ENCODE measurements around the gene LCN2.
"Not testable (repeated sequence)": the region's sequence is repeated elsewhere in the genome, so short reads cannot be mapped to it uniquely, and the experiment has no call there.

The LCN2 gene

GRCh38 chr9:128149001-128149701, at the start of gene LCN2:
LCN2 (plus strand) TSS chr9:128149453; CDS start chr9:128149526, 73 bp downstream.
- no peak for DNase-seq

- DNase-seq, result no peak
Measured at GRCh38 chr9:128099932-128100491, 49.2 kb upstream of the LCN2 start.

DNA sequence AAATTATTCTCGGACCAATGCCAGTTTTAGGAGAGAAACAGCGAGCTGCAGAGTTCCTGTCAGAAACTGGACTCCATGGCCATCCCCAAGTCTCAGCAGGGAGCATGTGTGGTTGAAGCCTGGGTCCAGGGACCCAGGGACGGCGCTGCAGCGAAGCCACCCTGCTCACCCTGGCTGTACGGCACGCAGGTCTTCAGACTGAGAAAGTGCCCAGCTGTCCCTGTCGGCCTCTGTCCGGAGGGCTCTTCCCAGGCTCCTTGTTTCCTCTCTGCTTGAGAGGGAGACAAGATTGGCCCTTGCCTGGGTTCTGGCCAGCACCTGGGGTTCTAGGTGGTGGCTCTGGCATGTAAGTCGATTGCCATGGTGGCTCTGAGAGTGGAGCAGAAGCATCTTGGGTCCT, 48.7 kb upstream of the LCN2 start:
- DNase-seq, result no peak

GRCh38 chr9:128101231-128101661, 48.0 kb upstream of the LCN2 start:
- no peak for DNase-seq

DNA sequence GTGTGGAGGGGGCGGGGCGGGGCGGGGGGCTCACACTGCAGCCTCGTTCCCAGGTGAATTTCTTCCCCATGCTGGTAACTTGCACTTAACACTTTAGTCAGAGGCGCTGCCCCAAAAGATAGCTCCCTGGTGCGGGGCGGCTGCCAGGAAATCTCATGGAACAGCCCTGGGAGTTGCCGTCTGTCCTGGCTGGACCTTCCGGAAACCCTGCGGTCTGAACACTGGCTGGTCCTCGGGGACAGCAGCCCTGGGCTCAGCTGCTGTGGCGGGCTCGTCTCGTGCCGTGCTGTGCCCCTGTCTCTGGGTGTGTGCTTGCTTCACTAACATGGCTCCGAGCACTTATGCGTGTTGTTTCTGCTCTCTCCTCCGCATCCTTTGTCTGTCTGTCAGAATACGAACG, 47.6 kb upstream of the LCN2 start:
- no peak for DNase-seq

DNA sequence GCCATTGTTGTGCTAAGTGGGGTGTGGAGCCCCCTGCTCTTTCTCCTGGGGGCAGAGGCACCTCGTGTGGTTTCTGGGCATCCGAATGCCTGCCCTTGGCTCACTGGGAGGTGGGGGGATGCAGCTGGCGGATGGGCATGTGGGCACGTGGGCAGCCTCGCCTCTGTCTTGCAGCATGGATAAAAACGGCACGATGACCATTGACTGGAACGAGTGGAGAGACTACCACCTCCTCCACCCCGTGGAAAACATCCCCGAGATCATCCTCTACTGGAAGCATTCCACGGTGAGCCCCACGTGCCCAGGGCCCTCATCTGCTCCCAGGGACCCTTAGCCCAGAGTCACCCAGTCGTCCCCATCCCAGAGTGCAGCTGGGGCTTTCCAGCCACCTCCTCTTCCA, 47.1 kb upstream of the LCN2 start:
- DNase-seq, result no peak

DNA sequence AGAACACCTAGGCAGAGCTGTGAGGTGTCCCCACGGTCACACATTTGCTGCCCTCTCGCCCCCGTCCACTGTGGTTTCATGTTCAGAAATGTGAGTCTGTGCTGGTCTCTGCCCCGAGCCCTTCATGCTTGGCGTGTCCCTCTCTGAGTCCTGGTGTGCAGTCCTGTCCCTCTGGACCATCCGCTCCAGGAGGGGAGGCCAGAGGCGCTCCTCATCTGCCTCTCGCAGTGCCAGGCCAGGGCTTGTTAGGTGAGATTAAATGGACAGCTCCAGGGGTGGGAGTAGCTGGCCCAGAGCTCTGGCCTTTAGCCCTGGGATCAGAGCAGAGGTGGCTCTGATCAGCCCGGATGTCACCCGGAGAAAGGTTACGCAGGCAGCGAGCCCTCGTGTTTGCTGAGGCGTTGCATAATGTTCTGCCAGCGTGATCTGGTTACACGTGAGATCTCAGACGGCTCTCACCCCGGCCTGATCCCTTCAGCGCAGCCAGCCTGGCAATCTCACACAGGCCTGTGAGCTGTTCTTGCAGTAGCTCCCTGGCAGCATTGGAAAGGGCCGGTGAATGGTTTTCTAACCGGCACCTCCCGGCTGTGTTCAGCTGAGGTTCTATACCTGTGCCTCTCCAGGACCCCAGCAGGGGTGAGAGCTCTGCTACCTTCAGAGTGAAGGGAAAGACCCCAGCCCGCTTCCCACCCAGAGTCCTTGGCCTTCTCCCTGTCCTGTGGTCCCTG, 46.2 kb upstream of the LCN2 start:
- DNase-seq, result peak in 2 of 6 experiments; percentile 25 to 40

GRCh38 chr9:128103589-128103962, 45.7 kb upstream of the LCN2 start:
- DNase-seq, result peak in 5 of 6 experiments; percentile 25 to 49 (median 30)

GRCh38 chr9:128104171-128104618, 45.1 kb upstream of the LCN2 start:
- DNase-seq, result no peak

DNA sequence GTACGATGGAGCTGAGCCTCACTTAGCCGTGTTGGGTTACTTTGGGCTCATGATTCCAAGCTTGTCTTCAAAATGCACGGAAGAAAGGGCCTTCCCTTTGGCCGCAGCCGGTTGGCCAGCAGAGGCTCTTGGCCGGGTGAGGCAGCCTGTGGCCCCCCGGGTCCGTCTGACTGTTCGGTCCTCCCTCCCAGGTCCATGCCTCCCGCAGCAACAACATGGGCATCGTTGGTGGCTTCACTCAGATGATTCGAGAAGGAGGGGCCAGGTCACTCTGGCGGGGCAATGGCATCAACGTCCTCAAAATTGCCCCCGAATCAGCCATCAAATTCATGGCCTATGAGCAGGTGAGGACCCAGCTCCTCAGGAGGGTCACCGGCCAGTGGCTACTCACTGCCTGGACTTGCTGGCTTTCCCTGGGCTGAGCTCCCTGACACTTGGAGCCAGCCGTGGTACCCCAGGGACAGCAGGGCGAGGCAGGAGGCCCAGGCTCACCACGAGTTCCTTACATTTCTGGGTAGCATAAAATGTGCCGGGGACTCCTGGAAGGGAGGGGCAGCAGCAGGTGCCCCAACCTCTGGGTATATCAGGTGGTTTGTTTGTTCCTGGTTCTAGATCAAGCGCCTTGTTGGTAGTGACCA, 43.6 kb upstream of the LCN2 start:
- DNase-seq, result no peak

DNA sequence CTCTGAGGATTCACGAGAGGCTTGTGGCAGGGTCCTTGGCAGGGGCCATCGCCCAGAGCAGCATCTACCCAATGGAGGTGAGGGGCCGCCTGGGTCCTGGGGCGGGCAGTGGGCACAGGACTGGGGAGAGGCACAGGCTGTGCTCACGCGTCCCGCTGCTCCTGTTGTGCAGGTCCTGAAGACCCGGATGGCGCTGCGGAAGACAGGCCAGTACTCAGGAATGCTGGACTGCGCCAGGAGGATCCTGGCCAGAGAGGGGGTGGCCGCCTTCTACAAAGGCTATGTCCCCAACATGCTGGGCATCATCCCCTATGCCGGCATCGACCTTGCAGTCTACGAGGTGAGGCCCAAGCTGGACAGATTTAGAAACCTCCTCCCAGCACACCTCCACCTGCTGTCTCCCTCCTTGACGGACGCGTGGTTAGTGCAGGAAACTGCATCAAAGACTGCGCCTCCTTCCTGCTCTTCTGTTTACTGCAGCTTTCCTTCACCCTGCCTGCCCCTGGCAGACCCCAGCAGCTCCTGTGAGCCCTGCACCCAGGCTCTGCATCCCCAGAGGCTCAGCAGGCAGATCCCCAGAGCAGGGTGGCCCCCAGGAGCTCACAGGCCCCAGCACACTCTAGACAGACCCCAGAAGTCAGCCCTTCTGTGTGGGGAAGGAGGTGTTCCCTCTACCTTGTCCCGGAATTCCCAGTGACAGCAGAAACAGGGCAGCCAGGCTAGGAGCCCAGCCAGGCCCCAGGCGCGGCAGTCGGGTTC, 42.9 kb upstream of the LCN2 start:
- peak in 3 of 6 experiments; percentile 9 to 23 (median 18) for DNase-seq

GRCh38 chr9:128106940-128107467, 42.2 kb upstream of the LCN2 start:
- no peak for DNase-seq

DNA sequence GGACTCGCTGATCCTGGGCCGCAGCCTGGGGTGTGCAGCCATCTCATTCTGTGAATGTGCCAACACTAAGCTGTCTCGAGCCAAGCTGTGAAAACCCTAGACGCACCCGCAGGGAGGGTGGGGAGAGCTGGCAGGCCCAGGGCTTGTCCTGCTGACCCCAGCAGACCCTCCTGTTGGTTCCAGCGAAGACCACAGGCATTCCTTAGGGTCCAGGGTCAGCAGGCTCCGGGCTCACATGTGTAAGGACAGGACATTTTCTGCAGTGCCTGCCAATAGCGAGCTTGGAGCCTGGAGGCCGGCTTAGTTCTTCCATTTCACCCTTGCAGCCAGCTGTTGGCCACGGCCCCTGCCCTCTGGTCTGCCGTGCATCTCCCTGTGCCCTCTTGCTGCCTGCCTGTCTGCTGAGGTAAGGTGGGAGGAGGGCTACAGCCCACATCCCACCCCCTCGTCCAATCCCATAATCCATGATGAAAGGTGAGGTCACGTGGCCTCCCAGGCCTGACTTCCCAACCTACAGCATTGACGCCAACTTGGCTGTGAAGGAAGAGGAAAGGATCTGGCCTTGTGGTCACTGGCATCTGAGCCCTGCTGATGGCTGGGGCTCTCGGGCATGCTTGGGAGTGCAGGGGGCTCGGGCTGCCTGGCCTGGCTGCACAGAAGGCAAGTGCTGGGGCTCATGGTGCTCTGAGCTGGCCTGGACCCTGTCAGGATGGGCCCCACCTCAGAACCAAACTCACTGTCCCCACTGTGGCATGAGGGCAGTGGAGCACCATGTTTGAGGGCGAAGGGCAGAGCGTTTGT, 41.6 kb upstream of the LCN2 start:
- DNase-seq, result no peak

DNA sequence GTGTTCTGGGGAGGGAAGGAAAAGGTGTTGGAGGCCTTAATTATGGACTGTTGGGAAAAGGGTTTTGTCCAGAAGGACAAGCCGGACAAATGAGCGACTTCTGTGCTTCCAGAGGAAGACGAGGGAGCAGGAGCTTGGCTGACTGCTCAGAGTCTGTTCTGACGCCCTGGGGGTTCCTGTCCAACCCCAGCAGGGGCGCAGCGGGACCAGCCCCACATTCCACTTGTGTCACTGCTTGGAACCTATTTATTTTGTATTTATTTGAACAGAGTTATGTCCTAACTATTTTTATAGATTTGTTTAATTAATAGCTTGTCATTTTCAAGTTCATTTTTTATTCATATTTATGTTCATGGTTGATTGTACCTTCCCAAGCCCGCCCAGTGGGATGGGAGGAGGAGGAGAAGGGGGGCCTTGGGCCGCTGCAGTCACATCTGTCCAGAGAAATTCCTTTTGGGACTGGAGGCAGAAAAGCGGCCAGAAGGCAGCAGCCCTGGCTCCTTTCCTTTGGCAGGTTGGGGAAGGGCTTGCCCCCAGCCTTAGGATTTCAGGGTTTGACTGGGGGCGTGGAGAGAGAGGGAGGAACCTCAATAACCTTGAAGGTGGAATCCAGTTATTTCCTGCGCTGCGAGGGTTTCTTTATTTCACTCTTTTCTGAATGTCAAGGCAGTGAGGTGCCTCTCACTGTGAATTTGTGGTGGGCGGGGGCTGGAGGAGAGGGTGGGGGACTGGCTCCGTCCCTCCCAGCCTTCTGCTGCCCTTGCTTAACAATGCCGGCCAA, 40.8 kb upstream of the LCN2 start:
- DNase-seq, result no peak

- DNase-seq, result no peak
Measured at GRCh38 chr9:128109050-128109709, 40.1 kb upstream of the LCN2 start.

DNA sequence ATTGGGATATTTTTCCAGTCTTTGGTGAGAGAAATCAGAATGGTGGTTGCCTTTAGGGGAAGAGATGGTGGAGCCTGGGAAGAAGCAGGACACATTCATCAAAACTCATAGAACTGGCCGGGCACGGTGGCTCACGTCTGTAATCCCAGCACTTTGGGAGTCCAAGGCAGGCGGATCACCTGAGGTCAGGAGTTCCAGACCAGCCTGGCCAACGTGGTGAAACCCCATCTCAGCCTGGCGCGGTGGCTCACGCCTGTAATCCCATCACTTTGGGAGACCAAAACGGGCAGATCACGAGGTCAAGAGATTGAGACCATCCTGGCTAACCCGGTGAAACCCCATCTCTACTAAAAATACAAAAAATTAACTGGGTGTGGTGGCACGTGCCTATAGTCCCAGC, 37.5 kb upstream of the LCN2 start:
- DNase-seq, result not testable (repeated sequence)

DNA sequence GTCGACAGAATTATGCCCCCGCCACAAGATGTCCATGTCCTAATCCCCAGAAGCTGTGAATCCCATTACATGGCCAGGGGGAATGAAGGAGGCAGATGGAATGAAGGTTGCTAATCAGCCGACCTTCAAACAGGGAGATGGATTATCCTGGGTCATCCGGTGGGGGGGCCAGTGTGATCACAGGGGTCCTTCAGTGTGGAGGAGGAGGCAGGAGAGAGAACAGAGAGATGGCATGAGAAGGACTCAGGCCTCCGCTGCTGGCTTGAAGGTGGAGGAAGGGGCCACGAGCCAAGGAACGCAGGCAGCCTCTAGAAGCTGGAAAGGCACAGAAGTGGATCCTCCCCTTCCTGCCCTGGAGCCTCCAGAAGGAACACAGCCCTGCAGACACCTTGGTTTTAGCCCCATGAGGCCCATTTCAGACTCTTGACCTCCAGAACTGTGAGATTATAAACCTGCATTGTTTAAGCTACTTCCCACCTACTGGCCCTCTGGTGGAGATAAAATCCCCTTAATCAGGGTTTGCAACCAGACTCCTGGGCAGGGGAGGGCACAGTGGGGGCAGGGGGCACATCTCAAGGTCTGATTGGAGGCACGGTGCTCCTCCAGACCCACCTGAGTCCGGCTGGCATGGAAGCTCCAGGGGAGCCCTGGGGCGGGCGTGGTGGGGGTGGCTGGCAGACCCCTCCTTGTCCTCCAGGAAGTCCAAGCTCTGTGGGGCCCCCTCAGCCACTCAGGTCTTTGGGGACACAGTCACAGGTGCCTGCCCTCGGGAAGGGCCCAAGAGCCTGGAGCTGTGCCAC, 35.5 kb upstream of the LCN2 start:
- no peak for DNase-seq

- DNase-seq, result no peak
Measured at GRCh38 chr9:128114326-128115186, 34.7 kb upstream of the LCN2 start.

Measured in stimulated activated naive CD4-positive, alpha-beta T cell (primary cell).